HL-60 (cell line): ENCODE data around the gene SPRR3.

Experiments
- REST ChIP-seq: IDR thresholded peaks from 2 replicates; pipeline ENCODE4 v1.6.1; 2012; ENCODE audit warnings: low read depth; ENCODE audit not compliant: insufficient replicate concordance
- TF ChIP-seq, protein P1 (sequence below): IDR thresholded peaks from one replicate; pipeline ENCODE4 v1.5.1; 2011; ENCODE audit warnings: low read length, control low read depth, inconsistent platforms; ENCODE audit not compliant: insufficient read depth

GRCh38 chr1:152999818-153000217, 1.7 kb upstream of the SPRR3 start:
- TF ChIP-seq REST: no peak
- TF ChIP-seq, protein P1, sequence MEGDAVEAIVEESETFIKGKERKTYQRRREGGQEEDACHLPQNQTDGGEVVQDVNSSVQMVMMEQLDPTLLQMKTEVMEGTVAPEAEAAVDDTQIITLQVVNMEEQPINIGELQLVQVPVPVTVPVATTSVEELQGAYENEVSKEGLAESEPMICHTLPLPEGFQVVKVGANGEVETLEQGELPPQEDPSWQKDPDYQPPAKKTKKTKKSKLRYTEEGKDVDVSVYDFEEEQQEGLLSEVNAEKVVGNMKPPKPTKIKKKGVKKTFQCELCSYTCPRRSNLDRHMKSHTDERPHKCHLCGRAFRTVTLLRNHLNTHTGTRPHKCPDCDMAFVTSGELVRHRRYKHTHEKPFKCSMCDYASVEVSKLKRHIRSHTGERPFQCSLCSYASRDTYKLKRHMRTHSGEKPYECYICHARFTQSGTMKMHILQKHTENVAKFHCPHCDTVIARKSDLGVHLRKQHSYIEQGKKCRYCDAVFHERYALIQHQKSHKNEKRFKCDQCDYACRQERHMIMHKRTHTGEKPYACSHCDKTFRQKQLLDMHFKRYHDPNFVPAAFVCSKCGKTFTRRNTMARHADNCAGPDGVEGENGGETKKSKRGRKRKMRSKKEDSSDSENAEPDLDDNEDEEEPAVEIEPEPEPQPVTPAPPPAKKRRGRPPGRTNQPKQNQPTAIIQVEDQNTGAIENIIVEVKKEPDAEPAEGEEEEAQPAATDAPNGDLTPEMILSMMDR: no peak
